HEK293 (cell line): ENCODE data around the gene NFKBIE.

Experiments used
- CTCF ChIA-PET: fragments of 350-600 bp; formaldehyde crosslinking; extraction: SDS; loops from one replicate; lab custom pipeline; 2021; ENCODE audit warnings: antibody characterized with exemption; lab: Yijun Ruan, JAX
- POLR2A ChIA-PET: fragments of 300-600 bp; formaldehyde crosslinking; extraction: SDS; loops from one replicate; lab custom pipeline; 2020; ENCODE audit warnings: antibody characterized with exemption, inconsistent platforms; lab: Yijun Ruan, JAX
- H3K27ac ChIP-seq: fragments of 200-500 bp; sonication (Bioruptor generic); 2 replicates; pipeline ENCODE4 v1.5.1; 2014; ENCODE audit warnings: low read depth, low read length, control low read depth, inconsistent platforms; ENCODE audit errors: extremely low read depth
- H3K36me3 ChIP-seq, 2 experiments: fragments of 200-500 bp in 1 of 2; sonication (Bioruptor generic) in 1 of 2; 1 replicate in 1 of 2; 2 replicates in 1 of 2; pipeline ENCODE4 v1.5.1; 2014 to 2017; ENCODE audit warnings: inconsistent platforms in 2 of 2, low read length in 2 of 2; ENCODE audit not compliant: control insufficient read depth in 2 of 2, insufficient read depth in 1 of 2
- H3K4me1 ChIP-seq: fragments of 200-500 bp; sonication (Bioruptor generic); 2 replicates; pipeline ENCODE4 v1.5.1; 2014; ENCODE audit warnings: mild to moderate bottlenecking, low read length, inconsistent platforms; ENCODE audit not compliant: control insufficient read depth, insufficient read depth
- H3K4me3 ChIP-seq: 2 replicates; pipeline ENCODE4 v1.5.1; 2011; ENCODE audit warnings: low read depth, mild to moderate bottlenecking, control low read depth, low read length, moderate library complexity
- H3K9me3 ChIP-seq: fragments of 200-500 bp; sonication (Bioruptor generic); 2 replicates; pipeline ENCODE4 v1.5.1; 2014; ENCODE audit warnings: low read depth, low read length, inconsistent platforms; ENCODE audit not compliant: control insufficient read depth, insufficient read depth
- GLIS2 ChIP-seq: fragments of 450-650 bp; formaldehyde crosslinking; IDR thresholded peaks from 2 replicates; pipeline ENCODE4 v1.5.1; 2016; ENCODE audit warnings: missing biosample characterization, missing genetic modification characterization
- HOXC10 ChIP-seq: sonication (generic); formaldehyde crosslinking; IDR thresholded peaks from 2 replicates; pipeline ENCODE4 v1.8.1; 2023; ENCODE audit warnings: mild to moderate bottlenecking, missing genetic modification reagents
- KLF16 ChIP-seq: fragments of 450-650 bp; formaldehyde crosslinking; IDR thresholded peaks from 2 replicates; pipeline ENCODE4 v1.5.1; 2017; ENCODE audit warnings: missing biosample characterization, missing genetic modification characterization
- OSR2 ChIP-seq: fragments of 450-650 bp; formaldehyde crosslinking; IDR thresholded peaks from 2 replicates; pipeline ENCODE4 v1.5.1; 2016; ENCODE audit warnings: missing biosample characterization, missing genetic modification characterization
- REPIN1 ChIP-seq: fragments of 450-650 bp; formaldehyde crosslinking; IDR thresholded peaks from 2 replicates; pipeline ENCODE4 v1.5.1; 2017; ENCODE audit warnings: missing biosample characterization, missing genetic modification characterization, low read depth
- SALL2 ChIP-seq: fragments of 450-650 bp; formaldehyde crosslinking; IDR thresholded peaks from 2 replicates; pipeline ENCODE4 v1.5.0; 2017; ENCODE audit warnings: missing biosample characterization, mild to moderate bottlenecking, missing genetic modification characterization, borderline replicate concordance
- SP2 ChIP-seq: fragments of 450-650 bp; formaldehyde crosslinking; IDR thresholded peaks from 2 replicates; pipeline ENCODE4 v1.5.1; 2016; ENCODE audit warnings: missing biosample characterization, missing genetic modification characterization
- TCF7L2 ChIP-seq: IDR thresholded peaks from 2 replicates; pipeline ENCODE4 v1.6.1; 2011; ENCODE audit warnings: low read depth, mild to moderate bottlenecking, inconsistent platforms, low read length, moderate library complexity, borderline replicate concordance
- ZBTB17 ChIP-seq: fragments of 450-650 bp; formaldehyde crosslinking; IDR thresholded peaks from 2 replicates; pipeline ENCODE4 v1.5.1; 2016; ENCODE audit warnings: missing biosample characterization, missing genetic modification characterization
- ZBTB20 ChIP-seq: fragments of 450-650 bp; formaldehyde crosslinking; IDR thresholded peaks from 2 replicates; pipeline ENCODE4 v1.5.1; 2016; ENCODE audit warnings: missing biosample characterization, missing genetic modification characterization
- ZBTB7A ChIP-seq: fragments of 450-650 bp; formaldehyde crosslinking; IDR thresholded peaks from 2 replicates; pipeline ENCODE4 v1.5.1; 2016; ENCODE audit warnings: low read depth, missing biosample characterization, missing genetic modification characterization
- ZNF394 ChIP-seq: fragments of 450-650 bp; formaldehyde crosslinking; IDR thresholded peaks from 2 replicates; pipeline ENCODE4 v1.5.1; 2016; ENCODE audit warnings: missing biosample characterization, missing genetic modification characterization, mild to moderate bottlenecking, moderate library complexity, borderline replicate concordance
- ZNF521 ChIP-seq: fragments of 450-650 bp; formaldehyde crosslinking; IDR thresholded peaks from 2 replicates; pipeline ENCODE4 v1.5.1; 2017; ENCODE audit warnings: missing biosample characterization, mild to moderate bottlenecking, missing genetic modification characterization
- ZNF600 ChIP-seq: fragments of 450-650 bp; formaldehyde crosslinking; IDR thresholded peaks from 2 replicates; pipeline ENCODE4 v1.5.1; 2016; ENCODE audit warnings: missing biosample characterization, missing genetic modification characterization
- ZNF654 ChIP-seq: fragments of 450-650 bp; formaldehyde crosslinking; IDR thresholded peaks from 2 replicates; pipeline ENCODE4 v1.5.1; 2016; ENCODE audit warnings: low read depth, missing biosample characterization, missing genetic modification characterization
- ZNF777 ChIP-seq: fragments of 450-650 bp; formaldehyde crosslinking; IDR thresholded peaks from 2 replicates; pipeline ENCODE4 v1.5.1; 2017; ENCODE audit warnings: missing biosample characterization, missing genetic modification characterization, borderline replicate concordance
- TF ChIP-seq, protein P1 (sequence below): fragments of 450-650 bp; formaldehyde crosslinking; IDR thresholded peaks from 2 replicates; pipeline ENCODE4 v1.5.1; 2016; ENCODE audit warnings: missing biosample characterization, missing genetic modification characterization

Gene NFKBIE

DNA sequence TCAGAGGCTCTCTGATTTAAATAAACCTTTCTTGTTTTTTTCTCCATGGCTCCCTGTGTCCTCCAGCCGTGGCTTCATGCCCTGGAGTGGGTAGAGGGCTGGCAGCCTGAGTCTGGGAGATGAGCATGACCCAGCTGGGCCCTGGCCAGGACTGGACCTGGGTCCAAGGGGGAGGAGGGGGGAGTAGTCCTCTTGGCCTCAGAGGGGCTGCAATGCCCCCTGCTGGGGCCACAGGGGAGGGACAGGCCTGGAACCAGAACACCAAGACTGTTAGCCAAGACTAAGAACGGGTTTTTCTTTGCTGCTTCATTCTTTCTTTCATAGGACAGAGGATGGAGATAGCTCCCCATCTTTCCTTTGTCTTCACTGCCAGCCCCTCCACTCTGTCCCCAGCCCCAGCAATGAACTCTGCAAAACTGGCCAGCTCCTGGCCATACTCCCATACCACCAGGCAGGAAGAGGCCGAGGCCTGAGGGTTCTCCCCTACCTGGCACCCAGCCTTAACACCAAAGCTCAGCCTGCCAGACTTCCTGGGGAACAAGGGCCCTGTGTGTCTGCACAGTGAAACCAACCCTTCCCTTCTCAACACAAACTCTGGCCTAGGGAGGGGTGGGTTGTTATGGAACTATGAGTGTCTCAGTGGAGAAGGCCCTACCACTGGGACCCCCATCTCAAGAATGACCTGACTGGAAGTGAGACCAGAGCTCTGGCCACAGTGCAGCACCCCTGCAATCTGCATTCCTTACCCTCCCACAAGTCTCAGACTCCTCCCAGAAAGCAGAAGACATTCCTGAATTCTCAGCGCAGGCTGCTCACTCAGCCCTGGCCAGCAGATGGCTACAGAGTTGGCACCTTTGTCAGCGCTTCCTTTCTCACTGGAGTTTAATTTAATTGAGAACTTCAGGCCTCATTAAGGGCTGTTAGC lies 31.0 kb downstream of the NFKBIE start:
- POLR2A ChIA-PET = interaction anchor here (0.5 to 4.0 kb wide), 6 partner anchors 10 to 259 kb away, joined by 3 to 21 read pairs (median 4); partner anchors contain the start of genes HSP90AB1, SLC29A1 and SLC35B2
- no peak overlapping the region for H3K27ac ChIP-seq
- H3K4me3 ChIP-seq = no peak overlapping the region
- H3K36me3 ChIP-seq = peaks cover 5 to 63% of the 10 kb centered on the region in 2 experiments; a peak in 2 of 3 replicates
- CTCF ChIA-PET = interaction anchor here (0.6 to 7.8 kb wide), 46 partner anchors 8 to 643 kb away, joined by 3 to 148 read pairs (median 4); partner anchors contain the start of genes AARS2, HSP90AB1, SLC29A1 and SLC35B2
- no peaks in the 10 kb centered on the region for H3K9me3 ChIP-seq
- H3K4me1 ChIP-seq = peaks cover 4% of the 10 kb centered on the region; the same call in 1 of the 2 replicates
- TF ChIP-seq ZNF654 (tag by site-specific recombination) = peak; percentile 70
- TF ChIP-seq KLF16 (tag by site-specific recombination) = peak; percentile 61; the same call in 1 of the 2 replicates
- peak; percentile 58 for TF ChIP-seq ZBTB17 (tag by site-specific recombination)
- 0 out of 2 replicates have a peak, but pooled peaks have one; percentile 45 for TF ChIP-seq HOXC10 (CRISPR knock-in tag)
- TF ChIP-seq TCF7L2 = no peak
- TF ChIP-seq ZBTB20 = peak; percentile 93
- TF ChIP-seq ZNF521 = no peak
- TF ChIP-seq ZNF600 (tag by site-specific recombination) = peak; percentile 81
- TF ChIP-seq ZNF394 (tag by site-specific recombination) = no peak
- no peak for TF ChIP-seq SALL2 (tag by site-specific recombination)
- TF ChIP-seq, protein P1, sequence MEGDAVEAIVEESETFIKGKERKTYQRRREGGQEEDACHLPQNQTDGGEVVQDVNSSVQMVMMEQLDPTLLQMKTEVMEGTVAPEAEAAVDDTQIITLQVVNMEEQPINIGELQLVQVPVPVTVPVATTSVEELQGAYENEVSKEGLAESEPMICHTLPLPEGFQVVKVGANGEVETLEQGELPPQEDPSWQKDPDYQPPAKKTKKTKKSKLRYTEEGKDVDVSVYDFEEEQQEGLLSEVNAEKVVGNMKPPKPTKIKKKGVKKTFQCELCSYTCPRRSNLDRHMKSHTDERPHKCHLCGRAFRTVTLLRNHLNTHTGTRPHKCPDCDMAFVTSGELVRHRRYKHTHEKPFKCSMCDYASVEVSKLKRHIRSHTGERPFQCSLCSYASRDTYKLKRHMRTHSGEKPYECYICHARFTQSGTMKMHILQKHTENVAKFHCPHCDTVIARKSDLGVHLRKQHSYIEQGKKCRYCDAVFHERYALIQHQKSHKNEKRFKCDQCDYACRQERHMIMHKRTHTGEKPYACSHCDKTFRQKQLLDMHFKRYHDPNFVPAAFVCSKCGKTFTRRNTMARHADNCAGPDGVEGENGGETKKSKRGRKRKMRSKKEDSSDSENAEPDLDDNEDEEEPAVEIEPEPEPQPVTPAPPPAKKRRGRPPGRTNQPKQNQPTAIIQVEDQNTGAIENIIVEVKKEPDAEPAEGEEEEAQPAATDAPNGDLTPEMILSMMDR (tag by site-specific recombination) = peak; percentile 69
- no peak for TF ChIP-seq REPIN1 (tag by site-specific recombination)

DNA sequence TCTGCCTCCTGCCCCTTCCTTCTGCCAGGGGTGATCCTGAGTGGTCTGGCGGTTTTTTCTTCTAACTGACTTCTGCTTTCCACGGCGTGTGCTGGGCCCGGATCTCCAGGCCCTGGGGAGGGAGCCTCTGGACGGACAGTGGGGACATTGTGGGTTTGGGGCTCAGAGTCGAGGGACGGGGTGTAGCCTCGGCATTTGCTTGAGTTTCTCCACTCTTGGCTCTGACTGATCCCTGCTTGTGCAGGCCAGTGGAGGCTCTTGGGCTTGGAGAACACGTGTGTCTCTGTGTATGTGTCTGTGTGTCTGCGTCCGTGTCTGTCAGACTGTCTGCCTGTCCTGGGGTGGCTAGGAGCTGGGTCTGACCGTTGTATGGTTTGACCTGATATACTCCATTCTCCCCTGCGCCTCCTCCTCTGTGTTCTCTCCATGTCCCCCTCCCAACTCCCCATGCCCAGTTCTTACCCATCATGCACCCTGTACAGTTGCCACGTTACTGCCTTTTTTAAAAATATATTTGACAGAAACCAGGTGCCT lies 31.7 kb downstream of the NFKBIE start:
- TF ChIP-seq ZBTB7A = no peak
- no peak for TF ChIP-seq OSR2 (tag by site-specific recombination)
- no peak for TF ChIP-seq GLIS2
- no peak for TF ChIP-seq ZNF777 (tag by site-specific recombination)
- TF ChIP-seq SP2 (tag by site-specific recombination) = no peak
- Histone ChIP-seq H3K9me3 (no peaks in the 10 kb centered on the region), H3K36me3 (peaks cover 5 to 71% of the 10 kb centered on the region in 2 experiments; a peak in 2 of 3 replicates), H3K4me3 (no peak overlapping the region), H3K4me1 (peaks cover 4% of the 10 kb centered on the region; the same call in 1 of the 2 replicates), H3K27ac (no peak overlapping the region)
- POLR2A ChIA-PET = interaction anchor here (0.5 to 4.0 kb wide), 6 partner anchors 9 to 259 kb away, joined by 3 to 21 read pairs (median 4); partner anchors contain the start of genes HSP90AB1, SLC29A1 and SLC35B2
- CTCF ChIA-PET = interaction anchor here (0.6 to 7.8 kb wide), 20 partner anchors 10 to 258 kb away, joined by 3 to 148 read pairs (median 6); partner anchors contain the start of genes HSP90AB1 and SLC29A1
